NB4 (cell line): ENCODE measurements around the gene ZPR1.

ENCODE experiments used
- DNase-seq: peaks from one replicate; pipeline ENCODE4 v3.0.0; 2010; ENCODE audit warnings: low read depth
- H3K4me3 ChIP-seq: one replicate; pipeline ENCODE4 v1.5.1; 2011; ENCODE audit warnings: mild to moderate bottlenecking, low read depth, low read length, moderate library complexity
- CTCF ChIP-seq: IDR thresholded peaks from one replicate; pipeline ENCODE4 v1.5.1; 2012; ENCODE audit warnings: low read depth, low read length
- MAX ChIP-seq: IDR thresholded peaks from 2 replicates; pipeline ENCODE4 v1.6.1; 2011; ENCODE audit warnings: low read depth, low read length
- MYC ChIP-seq: IDR thresholded peaks from 2 replicates; pipeline ENCODE4 v1.6.1; 2011; ENCODE audit warnings: low read depth, low read length
- POLR2A ChIP-seq: IDR thresholded peaks from 2 replicates; pipeline ENCODE4 v1.6.1; 2011; ENCODE audit warnings: mild to moderate bottlenecking; ENCODE audit not compliant: insufficient read length; ENCODE audit errors: extremely low read depth

Gene ZPR1

GRCh38 chr11:116730241-116730561 lies 57.6 kb downstream of the ZPR1 start:
- DNase-seq = no peak
- no peak for TF ChIP-seq MYC
- no peak for TF ChIP-seq POLR2A
- no peak for TF ChIP-seq MAX
- TF ChIP-seq CTCF = no peak
- no peak overlapping the region for H3K4me3 ChIP-seq

GRCh38 chr11:116729501-116730240 lies 58.2 kb downstream of the ZPR1 start:
- TF ChIP-seq CTCF (no peak), MAX (no peak), POLR2A (no peak), MYC (no peak)
- DNase-seq = no peak
- no peak overlapping the region for H3K4me3 ChIP-seq

GRCh38 chr11:116727990-116728389 lies 59.8 kb downstream of the ZPR1 start:
- no peak overlapping the region for H3K4me3 ChIP-seq
- DNase-seq = no peak
- TF ChIP-seq MYC (no peak), MAX (no peak), CTCF (no peak), POLR2A (no peak)

GRCh38 chr11:116725434-116726221 lies 62.2 kb downstream of the ZPR1 start:
- TF ChIP-seq POLR2A = no peak
- no peak for TF ChIP-seq CTCF
- TF ChIP-seq MYC = no peak
- no peak for TF ChIP-seq MAX
- no peak overlapping the region for H3K4me3 ChIP-seq
- DNase-seq = no peak

- no peak overlapping the region for H3K4me3 ChIP-seq
- DNase-seq = no peak
- TF ChIP-seq MYC (no peak), MAX (no peak), POLR2A (no peak), CTCF (no peak)
Observed at GRCh38 chr11:116724813-116725212, 63.0 kb downstream of the ZPR1 start.
